Fibroblast of lung (primary cell): ENCODE data around the gene MYZAP. TPM values are rescaled to one million over a fixed set of nuclear protein-coding genes. Genes with fewer than 3 reads are reported as not detected.

Experiments used
- DNase-seq, 2 donors: peaks; one replicate each; pipeline versions ENCODE4 v3.0.0 to v3.0.0-alpha.2; 2010; ENCODE audit warnings: low read depth in 2 of 2
- H2AFZ ChIP-seq: 2 replicates; pipeline ENCODE4 v1.5.1; 2012; ENCODE audit warnings: low read length, control low read depth, inconsistent platforms
- H3K27ac ChIP-seq: 2 replicates; pipeline ENCODE4 v1.5.1; 2011; ENCODE audit warnings: low read length, control low read depth; ENCODE audit not compliant: insufficient read depth
- H3K27me3 ChIP-seq: 2 replicates; pipeline ENCODE4 v1.5.1; 2011; ENCODE audit warnings: mild to moderate bottlenecking, low read length; ENCODE audit not compliant: control insufficient read depth, insufficient read depth
- H3K36me3 ChIP-seq: 2 replicates; pipeline ENCODE4 v1.5.1; 2011; ENCODE audit warnings: low read length; ENCODE audit not compliant: control insufficient read depth, insufficient read depth
- H3K4me1 ChIP-seq: 2 replicates; pipeline ENCODE4 v1.5.1; 2011; ENCODE audit warnings: low read length; ENCODE audit not compliant: control insufficient read depth, insufficient read depth; ENCODE audit errors: extremely low read depth
- H3K4me2 ChIP-seq: 2 replicates; pipeline ENCODE4 v1.5.1; 2011; ENCODE audit warnings: low read length, control low read depth; ENCODE audit not compliant: insufficient read depth; ENCODE audit errors: extremely low read depth
- H3K4me3 ChIP-seq, 4 experiments: fragments of 200-600 bp in 1 of 4; sonication (generic) in 1 of 4; replicated peaks in 1 of 4; 2 replicates each; pipeline ENCODE4 v1.5.1; 2011 to 2016; ENCODE audit warnings: low read length in 4 of 4, low read depth in 3 of 4, mild to moderate bottlenecking in 3 of 4, control low read depth in 2 of 4, inconsistent platforms in 1 of 4, mixed read lengths in 1 of 4; ENCODE audit not compliant: insufficient read depth in 1 of 4; ENCODE audit errors: control extremely low read depth in 1 of 4
- H3K79me2 ChIP-seq: 2 replicates; pipeline ENCODE4 v1.5.1; 2012; ENCODE audit warnings: mild to moderate bottlenecking, low read length, inconsistent platforms; ENCODE audit not compliant: control insufficient read depth, insufficient read depth
- H3K9ac ChIP-seq: 2 replicates; pipeline ENCODE4 v1.5.1; 2011; ENCODE audit warnings: mild to moderate bottlenecking, low read length, control low read depth; ENCODE audit not compliant: insufficient read depth
- H3K9me3 ChIP-seq: 2 replicates; pipeline ENCODE4 v1.5.1; 2012; ENCODE audit warnings: low read depth, low read length; ENCODE audit not compliant: control insufficient read depth, insufficient read depth
- H4K20me1 ChIP-seq: 2 replicates; pipeline ENCODE4 v1.5.1; 2011; ENCODE audit warnings: low read length; ENCODE audit not compliant: control insufficient read depth, insufficient read depth; ENCODE audit errors: extremely low read depth
- EZH2 ChIP-seq: IDR thresholded peaks from 2 replicates; pipeline ENCODE4 v1.5.1; 2012; ENCODE audit warnings: low read length, control low read depth, mild to moderate bottlenecking; ENCODE audit errors: missing control alignments
- polyA plus RNA-seq, 2 donors: library from polyadenylated mRNA; depleted of rRNA in 1 of 2; stranded (reverse) in 1 of 2; unstranded in 1 of 2; fragments of >200 nt; gene quantifications; 2 replicates each; pipeline ENCODE4 v1.2.1, GENCODE V29; 2011 to 2012; ENCODE audit warnings: missing spikeins in 1 of 2
- total RNA-seq: library from RNA; depleted of rRNA; stranded (reverse); fragments of >200 nt; gene quantifications from 2 replicates; pipeline ENCODE4 v1.2.1, GENCODE V29; 2014
- TF ChIP-seq, protein P1 (sequence below), 2 donors: IDR thresholded peaks in 1 of 2; conservative IDR thresholded peaks in 1 of 2; 1 replicate in 1 of 2; 2 replicates in 1 of 2; pipeline ENCODE4 v1.5.1; 2011 to 2012; ENCODE audit warnings: low read length in 2 of 2, control low read depth in 1 of 2, inconsistent platforms in 1 of 2, low read depth in 1 of 2, mild to moderate bottlenecking in 1 of 2

MYZAP gene
- total and polyA plus RNA-seq, 2 donors (not counting 1 experiment from before 2014, with no cell fraction given), result 0.17 TPM; not detected in 1

DNA sequence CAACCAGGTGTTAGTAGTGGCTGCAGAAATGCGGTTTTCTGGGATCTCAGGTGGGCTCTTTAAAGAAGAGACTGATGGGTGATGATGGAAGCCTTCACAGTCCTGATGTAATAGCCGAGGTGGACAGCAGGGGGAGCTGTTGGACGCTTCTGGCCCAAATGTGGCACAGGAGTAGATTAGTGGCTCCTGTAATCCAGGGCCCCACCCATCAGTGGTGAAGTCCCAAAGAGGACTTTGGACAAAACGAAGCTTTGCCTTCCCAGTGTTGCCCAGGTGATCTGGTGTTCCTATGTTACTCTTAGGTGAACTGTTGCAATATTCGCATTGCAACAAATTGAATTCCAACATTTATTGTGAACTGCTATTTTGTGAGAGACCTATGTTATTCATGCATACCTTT lies 31.8 kb upstream of the MYZAP start:
- Histone ChIP-seq H3K4me3 (no peak overlapping the region), H3K9ac (no peak overlapping the region), H3K27ac (no peak overlapping the region), H3K36me3 (no peaks in the 10 kb centered on the region), H3K79me2 (no peaks in the 10 kb centered on the region), H3K4me1 (no peaks in the 10 kb centered on the region), H3K9me3 (no peaks in the 10 kb centered on the region), H3K4me2 (no peak overlapping the region), H4K20me1 (no peaks in the 10 kb centered on the region), H3K27me3 (no peaks in the 10 kb centered on the region), H2AFZ (no peak overlapping the region)
- DNase-seq, result peak in 1 of 2 donors; percentile 40
- TF ChIP-seq, protein P1, sequence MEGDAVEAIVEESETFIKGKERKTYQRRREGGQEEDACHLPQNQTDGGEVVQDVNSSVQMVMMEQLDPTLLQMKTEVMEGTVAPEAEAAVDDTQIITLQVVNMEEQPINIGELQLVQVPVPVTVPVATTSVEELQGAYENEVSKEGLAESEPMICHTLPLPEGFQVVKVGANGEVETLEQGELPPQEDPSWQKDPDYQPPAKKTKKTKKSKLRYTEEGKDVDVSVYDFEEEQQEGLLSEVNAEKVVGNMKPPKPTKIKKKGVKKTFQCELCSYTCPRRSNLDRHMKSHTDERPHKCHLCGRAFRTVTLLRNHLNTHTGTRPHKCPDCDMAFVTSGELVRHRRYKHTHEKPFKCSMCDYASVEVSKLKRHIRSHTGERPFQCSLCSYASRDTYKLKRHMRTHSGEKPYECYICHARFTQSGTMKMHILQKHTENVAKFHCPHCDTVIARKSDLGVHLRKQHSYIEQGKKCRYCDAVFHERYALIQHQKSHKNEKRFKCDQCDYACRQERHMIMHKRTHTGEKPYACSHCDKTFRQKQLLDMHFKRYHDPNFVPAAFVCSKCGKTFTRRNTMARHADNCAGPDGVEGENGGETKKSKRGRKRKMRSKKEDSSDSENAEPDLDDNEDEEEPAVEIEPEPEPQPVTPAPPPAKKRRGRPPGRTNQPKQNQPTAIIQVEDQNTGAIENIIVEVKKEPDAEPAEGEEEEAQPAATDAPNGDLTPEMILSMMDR (conservative IDR thresholded peaks at IDR 0.05 in 1 of 2, IDR thresholded peaks at IDR 0.05 in 1 of 2; ENCODE audit: low read depth in 1 of 2, low read length in 2 of 2), result peak; percentile 84 to 94
- no peak for TF ChIP-seq EZH2

DNA sequence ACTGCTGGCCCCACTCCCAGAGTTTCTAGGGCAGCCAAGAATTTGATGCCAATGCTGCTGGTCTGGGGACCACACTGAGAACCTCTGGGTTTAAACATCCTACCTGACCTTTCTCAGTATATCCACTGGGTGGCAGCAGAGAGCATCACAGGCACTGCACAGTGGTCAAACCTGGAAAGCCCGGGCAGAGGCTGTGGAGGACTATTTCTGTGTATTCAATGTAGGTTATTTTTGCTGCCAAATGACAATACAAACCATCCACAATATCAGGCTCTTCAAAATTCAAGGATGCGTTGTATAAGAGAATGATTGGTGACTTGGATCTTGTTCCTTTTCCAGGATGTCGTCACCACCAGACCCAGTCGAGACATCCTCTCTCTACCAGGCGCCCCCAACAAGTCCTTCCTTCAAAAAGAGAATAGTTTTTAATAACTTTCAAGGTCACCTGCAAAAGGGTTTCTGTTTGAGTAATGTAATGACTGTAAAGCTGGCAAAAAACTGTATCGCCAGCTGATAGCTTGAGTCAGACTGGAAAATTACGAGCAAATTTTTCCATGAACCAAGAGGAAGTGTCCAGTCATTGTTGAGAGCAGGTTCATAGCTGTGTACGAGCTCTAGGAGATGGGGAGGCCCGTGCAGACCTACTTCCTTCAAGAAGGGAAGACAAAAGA lies 30.5 kb upstream of the MYZAP start:
- Histone ChIP-seq H3K27ac (no peak overlapping the region), H3K9ac (no peak overlapping the region), H3K27me3 (no peaks in the 10 kb centered on the region), H3K4me3 (no peak overlapping the region), H3K36me3 (no peaks in the 10 kb centered on the region), H3K4me1 (no peaks in the 10 kb centered on the region), H3K79me2 (no peaks in the 10 kb centered on the region), H2AFZ (no peak overlapping the region), H3K9me3 (no peaks in the 10 kb centered on the region), H4K20me1 (no peaks in the 10 kb centered on the region), H3K4me2 (no peak overlapping the region)
- TF ChIP-seq EZH2, result no peak
- TF ChIP-seq, protein P1 (conservative IDR thresholded peaks at IDR 0.05 in 1 of 2, IDR thresholded peaks at IDR 0.05 in 1 of 2; ENCODE audit: low read depth in 1 of 2, low read length in 2 of 2), result peak; percentile 89 to 94
- DNase-seq, result peak; percentile 63 to 65

DNA sequence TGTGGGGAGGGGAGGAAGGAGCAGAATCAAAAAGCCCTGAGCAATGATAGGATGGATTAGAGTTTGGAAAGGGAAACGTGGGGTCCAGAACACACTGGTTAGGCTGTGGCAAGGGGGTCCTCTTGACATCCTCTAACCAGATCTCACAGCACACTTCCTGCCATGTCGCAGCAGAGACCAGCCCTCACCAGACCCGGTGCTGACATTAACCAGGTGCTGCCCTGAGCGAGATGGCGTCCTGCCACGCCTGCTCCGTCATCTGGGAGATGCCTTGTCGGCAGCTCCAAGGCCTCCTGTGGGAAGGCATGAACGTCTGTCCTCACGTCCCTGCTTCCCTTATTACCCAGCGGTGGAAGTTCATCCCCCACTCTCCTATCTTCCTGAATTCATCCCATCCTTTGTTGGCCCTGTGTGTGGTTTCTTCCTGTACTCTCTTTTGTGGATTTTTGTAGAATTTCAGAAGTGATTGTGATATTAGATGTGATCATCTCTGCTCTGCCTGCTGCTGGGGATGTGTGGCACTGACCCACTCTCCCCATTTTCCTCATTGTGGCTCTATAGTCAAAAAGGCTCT lies 29.4 kb upstream of the MYZAP start:
- Histone ChIP-seq H3K79me2 (no peaks in the 10 kb centered on the region), H3K27ac (no peak overlapping the region), H3K9ac (no peak overlapping the region), H3K4me3 (no peak overlapping the region), H3K4me1 (no peaks in the 10 kb centered on the region), H3K9me3 (no peaks in the 10 kb centered on the region), H4K20me1 (no peaks in the 10 kb centered on the region), H3K36me3 (no peaks in the 10 kb centered on the region), H2AFZ (no peak overlapping the region), H3K4me2 (no peak overlapping the region), H3K27me3 (no peaks in the 10 kb centered on the region)
- TF ChIP-seq, protein P1 (conservative IDR thresholded peaks at IDR 0.05 in 1 of 2, IDR thresholded peaks at IDR 0.05 in 1 of 2; ENCODE audit: low read depth in 1 of 2, low read length in 2 of 2), result no peak
- TF ChIP-seq EZH2, result no peak
- DNase-seq, result no peak
